Neural progenitor cell (in vitro differentiated cells): Measurements from ENCODE around the gene PHLDA1. TPM values are rescaled to one million over a fixed set of nuclear protein-coding genes. Genes with fewer than 3 reads are reported as not detected.

ENCODE experiments used
- DNase-seq: peaks from one replicate; pipeline ENCODE4 v3.0.0-alpha.2; 2016; ENCODE audit warnings: low spot score
- H2AFZ ChIP-seq: fragments of 200-600 bp; sonication (generic); replicated peaks from 2 replicates; pipeline ENCODE4 v1.6.1; 2016; ENCODE audit warnings: antibody characterized with exemption
- H3F3A ChIP-seq: fragments of 200-600 bp; sonication (generic); 2 replicates; pipeline ENCODE4 v1.6.1; 2016; ENCODE audit warnings: antibody characterized with exemption, low read depth
- H3K27ac ChIP-seq: fragments of 200-600 bp; sonication (generic); 2 replicates; pipeline ENCODE4 v1.5.1; 2016; ENCODE audit warnings: mild to moderate bottlenecking
- H3K27me3 ChIP-seq: fragments of 200-600 bp; sonication (generic); 2 replicates; pipeline ENCODE4 v1.6.1; 2016; ENCODE audit warnings: mild to moderate bottlenecking, moderate library complexity
- H3K36me3 ChIP-seq: fragments of 200-600 bp; sonication (generic); 2 replicates; pipeline ENCODE4 v1.5.1; 2016
- H3K4me1 ChIP-seq: fragments of 200-600 bp; sonication (generic); 2 replicates; pipeline ENCODE4 v1.6.1; 2016; ENCODE audit warnings: mixed run types
- H3K4me2 ChIP-seq: fragments of 200-600 bp; sonication (generic); 2 replicates; pipeline ENCODE4 v1.6.1; 2016
- H3K4me3 ChIP-seq: fragments of 200-600 bp; sonication (generic); 2 replicates; pipeline ENCODE4 v1.5.1; 2016
- H3K79me2 ChIP-seq: fragments of 200-600 bp; sonication (generic); 2 replicates; pipeline ENCODE4 v1.6.1; 2016; ENCODE audit warnings: low read depth
- H3K9ac ChIP-seq: fragments of 200-600 bp; sonication (generic); 2 replicates; pipeline ENCODE4 v1.6.1; 2016
- H3K9me3 ChIP-seq: fragments of 200-600 bp; sonication (generic); 2 replicates; pipeline ENCODE4 v1.5.1; 2016; ENCODE audit warnings: low read depth
- H4K20me1 ChIP-seq: fragments of 200-600 bp; sonication (generic); 2 replicates; pipeline ENCODE4 v1.6.1; 2016; ENCODE audit warnings: low read depth
- H3K27ac Mint-ChIP-seq: 3 replicates; pipeline ENCODE4 v1.8.0; 2021; ENCODE audit warnings: mixed read lengths
- H3K27me3 Mint-ChIP-seq: 2 replicates; pipeline ENCODE4 v1.8.0; 2022; ENCODE audit warnings: low read depth, mild to moderate bottlenecking, inconsistent platforms, moderate library complexity, mixed read lengths; ENCODE audit not compliant: insufficient read depth
- H3K36me3 Mint-ChIP-seq: 3 replicates; pipeline ENCODE4 v1.8.0; 2021; ENCODE audit warnings: mixed read lengths
- H3K4me1 Mint-ChIP-seq: 3 replicates; pipeline ENCODE4 v1.8.0; 2021; ENCODE audit warnings: mixed read lengths
- H3K4me3 Mint-ChIP-seq: 3 replicates; pipeline ENCODE4 v1.8.0; 2021; ENCODE audit warnings: mild to moderate bottlenecking, moderate library complexity, mixed read lengths
- H3K9me3 Mint-ChIP-seq: 3 replicates; pipeline ENCODE4 v1.8.0; 2020; ENCODE audit warnings: mixed read lengths
- CTCF ChIP-seq: fragments of 200-600 bp; sonication (generic); IDR thresholded peaks from 2 replicates; pipeline ENCODE4 v1.5.1; 2017; ENCODE audit warnings: antibody characterized with exemption, mild to moderate bottlenecking
- EZH2 ChIP-seq: fragments of 200-600 bp; sonication (generic); IDR thresholded peaks from 2 replicates; pipeline ENCODE4 v1.6.1; 2017; ENCODE audit warnings: antibody characterized with exemption, mild to moderate bottlenecking, moderate library complexity
- EZH2phosphoT487 ChIP-seq: fragments of 200-600 bp; sonication (generic); IDR thresholded peaks from 2 replicates; pipeline ENCODE4 v1.6.1; 2017; ENCODE audit warnings: antibody characterized with exemption
- total RNA-seq: library from RNA; depleted of rRNA; stranded (reverse); fragments of >200 nt; gene quantifications from 2 replicates; pipeline ENCODE4 v1.2.3, GENCODE V29; 2015; ENCODE audit warnings: low replicate concordance

Gene PHLDA1
- total RNA-seq, 1 donor from 2014 or later, result 1.1 TPM

GRCh38 chr12:76078748-76079147, 47.2 kb upstream of the PHLDA1 start:
- Histone ChIP-seq H3K4me1 (peaks cover 16% of the 10 kb centered on the region), H3K27ac (no peak overlapping the region), H3K4me3 (no peak overlapping the region), H3K9me3 (no peaks in the 10 kb centered on the region), H3F3A (no peaks in the 10 kb centered on the region), H3K79me2 (peaks cover 100% of the 10 kb centered on the region), H3K4me2 (no peak overlapping the region), H3K36me3 (no peaks in the 10 kb centered on the region), H3K9ac (no peak overlapping the region), H3K27me3 (no peaks in the 10 kb centered on the region), H2AFZ (no peak overlapping the region), H4K20me1 (peaks cover 100% of the 10 kb centered on the region)
- DNase-seq, result no peak
- Mint-ChIP-seq H3K9me3 (peaks cover 61% of the 10 kb centered on the region), H3K36me3 (peaks cover 72% of the 10 kb centered on the region), H3K27ac (no peak overlapping the region), H3K4me3 (no peak overlapping the region), H3K4me1 (peaks cover 15% of the 10 kb centered on the region), H3K27me3 (peaks cover 2% of the 10 kb centered on the region)
- TF ChIP-seq CTCF (no peak), EZH2 (no peak), EZH2phosphoT487 (no peak)

DNA sequence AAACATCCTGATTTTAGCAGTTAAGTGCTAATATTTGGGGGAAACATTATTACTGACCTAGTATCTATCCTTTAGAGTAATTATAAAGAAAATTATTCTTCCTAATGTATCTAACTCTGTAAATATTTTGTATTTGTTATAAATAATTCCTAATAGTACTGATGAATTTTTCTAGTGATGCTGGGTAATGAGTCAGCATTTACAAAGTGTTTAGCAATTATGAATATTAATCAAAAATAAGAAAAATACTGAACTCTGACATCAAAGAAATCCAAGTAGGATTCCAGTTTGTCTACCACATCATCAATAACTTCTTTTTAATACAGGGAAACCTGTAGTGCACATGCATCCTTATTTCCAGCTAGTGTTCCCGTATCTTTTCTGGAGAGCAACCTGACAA, 43.9 kb upstream of the PHLDA1 start:
- TF ChIP-seq CTCF, result no peak
- no peak for TF ChIP-seq EZH2
- TF ChIP-seq EZH2phosphoT487, result no peak
- no peak overlapping the region for H3K4me3 Mint-ChIP-seq
- H3K4me3 ChIP-seq, result no peak overlapping the region
- H3K27ac Mint-ChIP-seq, result no peak overlapping the region
- H3K36me3 Mint-ChIP-seq, result peaks cover 82% of the 10 kb centered on the region
- no peaks in the 10 kb centered on the region for H3F3A ChIP-seq
- H3K27me3 Mint-ChIP-seq, result no peaks in the 10 kb centered on the region
- peaks cover 7% of the 10 kb centered on the region for H3K36me3 ChIP-seq
- peaks cover 69% of the 10 kb centered on the region for H3K9me3 Mint-ChIP-seq
- no peaks in the 10 kb centered on the region for H3K27me3 ChIP-seq
- H3K4me2 ChIP-seq, result no peak overlapping the region
- peaks cover 100% of the 10 kb centered on the region for H4K20me1 ChIP-seq
- no peak overlapping the region for H2AFZ ChIP-seq
- H3K4me1 Mint-ChIP-seq, result no peaks in the 10 kb centered on the region
- no peaks in the 10 kb centered on the region for H3K4me1 ChIP-seq
- no peak for DNase-seq
- H3K9me3 ChIP-seq, result no peaks in the 10 kb centered on the region
- H3K9ac ChIP-seq, result no peak overlapping the region
- peaks cover 100% of the 10 kb centered on the region for H3K79me2 ChIP-seq
- H3K27ac ChIP-seq, result no peak overlapping the region

GRCh38 chr12:76074701-76075336, 43.2 kb upstream of the PHLDA1 start:
- Histone ChIP-seq H2AFZ (no peak overlapping the region), H3F3A (no peaks in the 10 kb centered on the region), H3K79me2 (peaks cover 100% of the 10 kb centered on the region), H3K9ac (no peak overlapping the region), H3K4me1 (no peaks in the 10 kb centered on the region), H3K4me3 (no peak overlapping the region), H3K27me3 (no peaks in the 10 kb centered on the region), H3K4me2 (no peak overlapping the region), H3K27ac (no peak overlapping the region), H4K20me1 (peaks cover 100% of the 10 kb centered on the region), H3K9me3 (no peaks in the 10 kb centered on the region), H3K36me3 (peaks cover 8% of the 10 kb centered on the region)
- Mint-ChIP-seq H3K36me3 (peaks cover 81% of the 10 kb centered on the region), H3K4me3 (no peak overlapping the region), H3K4me1 (no peaks in the 10 kb centered on the region), H3K27me3 (no peaks in the 10 kb centered on the region), H3K9me3 (peaks cover 67% of the 10 kb centered on the region), H3K27ac (no peak overlapping the region)
- DNase-seq, result no peak
- TF ChIP-seq EZH2, result no peak
- no peak for TF ChIP-seq EZH2phosphoT487
- TF ChIP-seq CTCF, result no peak
